GM12892 (cell line): ENCODE measurements around the gene VAMP8.

Experiments used
- POLR2A ChIP-seq: IDR thresholded peaks from 2 replicates; pipeline ENCODE4 v1.6.1; 2011; ENCODE audit warnings: low read depth, low read length, control low read depth
- TAF1 ChIP-seq: IDR thresholded peaks from 2 replicates; pipeline ENCODE4 v1.6.1; 2011; ENCODE audit warnings: low read depth, mild to moderate bottlenecking, control low read depth, low read length, borderline replicate concordance

GRCh38 chr2:85588236-85588635 lies 10.8 kb downstream of the VAMP8 start:
- TF ChIP-seq TAF1 (no peak), POLR2A (no peak)
